Activated CD4-positive, alpha-beta T cell treated with anti-CD3 and anti-CD28 coated beads for 48 hours (primary cell): ENCODE data around the gene OSTN.
"Not testable (repeated sequence)": the region's sequence is repeated elsewhere in the genome, so short reads cannot be mapped to it uniquely, and the experiment has no call there.

ENCODE experiments used
- DNase-seq: peaks from one replicate; pipeline ENCODE4 v3.0.0-alpha.2; 2020

The OSTN gene

DNA sequence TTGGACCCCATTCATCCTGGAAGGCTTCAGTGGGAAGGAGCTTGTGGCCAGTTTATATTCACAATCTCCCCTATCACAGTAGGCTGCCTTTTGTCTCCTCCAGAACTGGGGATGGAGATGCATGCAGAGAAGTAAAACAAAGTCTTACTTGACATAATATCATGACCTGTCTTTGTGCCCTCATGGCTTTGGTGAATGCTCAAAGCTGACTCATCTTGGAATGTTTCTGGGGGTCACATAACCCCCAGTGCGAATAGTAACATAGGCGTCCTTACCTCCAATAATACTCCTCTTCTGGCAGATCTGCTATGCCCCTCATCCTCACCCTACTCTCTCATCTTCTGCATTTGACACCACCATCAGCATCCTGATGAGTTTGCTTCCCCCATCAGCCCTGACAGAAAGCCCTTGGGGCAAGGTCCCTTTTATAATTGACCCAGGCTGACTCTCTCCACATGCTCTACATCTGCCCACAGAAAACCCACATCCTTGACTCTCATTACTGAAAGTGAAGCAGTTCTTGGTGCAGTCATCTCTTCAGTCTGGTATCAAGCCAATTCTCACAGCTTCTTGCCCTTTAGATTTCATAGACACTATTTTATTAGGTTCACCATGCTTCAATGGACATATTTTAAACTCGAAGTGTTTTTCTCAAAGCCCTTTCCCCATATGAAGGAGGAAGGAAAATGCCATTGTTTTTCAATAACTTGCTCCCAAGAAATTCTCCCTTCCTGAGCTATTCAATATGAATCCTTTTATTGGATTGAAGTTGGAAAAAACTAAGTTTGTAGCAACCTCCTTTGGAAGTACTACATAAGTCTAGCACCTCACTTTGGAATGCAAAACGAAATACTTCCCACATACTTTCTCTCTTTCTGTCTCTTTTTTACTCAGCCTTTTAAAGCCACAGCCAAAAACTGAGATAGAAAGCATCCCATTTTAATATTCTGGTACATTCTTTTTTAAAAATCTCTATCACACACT lies 36.6 kb downstream of the OSTN start:
- no peak for DNase-seq

DNA sequence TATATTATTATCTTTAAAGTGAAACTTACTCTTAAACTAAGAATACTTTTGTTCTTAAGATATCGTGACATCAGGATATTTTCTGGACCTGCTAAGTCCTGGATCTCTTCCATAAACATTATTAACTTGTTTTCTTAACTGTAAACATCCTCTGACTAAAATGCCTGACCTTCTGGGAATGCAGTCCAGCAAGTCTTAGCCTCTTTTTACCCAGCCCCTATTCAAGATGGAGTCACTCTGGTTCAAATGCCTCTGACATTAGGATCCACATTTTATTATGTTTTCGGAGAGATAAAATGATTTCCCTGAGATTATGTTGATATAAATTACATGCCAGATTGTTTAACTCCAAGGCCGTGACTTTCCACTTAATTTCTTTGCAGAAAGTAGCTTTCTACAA lies 37.6 kb downstream of the OSTN start:
- DNase-seq, result no peak

- no peak for DNase-seq
These were observed 38.2 kb downstream of the OSTN start for GRCh38 chr3:191237047-191237882.

DNA sequence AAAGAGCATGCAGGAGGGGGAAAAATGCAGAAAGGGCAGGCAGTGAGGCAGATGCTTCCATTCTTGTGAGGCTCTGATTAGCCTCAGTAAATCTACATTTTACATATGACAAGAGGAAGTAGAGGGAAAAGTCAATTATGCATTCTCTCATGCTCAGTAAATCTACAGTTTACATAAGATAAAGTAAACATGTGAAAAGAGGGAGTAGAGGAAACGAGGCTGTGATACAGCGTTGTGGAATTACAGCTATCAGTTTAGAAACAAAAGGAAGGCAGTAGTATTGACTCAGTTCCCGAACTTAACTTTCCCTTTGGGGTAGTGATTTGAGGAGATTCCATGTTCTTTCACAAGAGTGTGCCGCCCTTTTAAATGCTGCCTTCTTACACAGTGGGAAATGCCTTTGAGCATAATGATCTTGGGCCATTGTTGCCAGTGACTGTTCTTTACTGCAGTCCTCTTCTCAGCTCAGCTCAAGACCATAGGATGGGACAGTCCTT lies 39.3 kb downstream of the OSTN start:
- no peak for DNase-seq

DNA sequence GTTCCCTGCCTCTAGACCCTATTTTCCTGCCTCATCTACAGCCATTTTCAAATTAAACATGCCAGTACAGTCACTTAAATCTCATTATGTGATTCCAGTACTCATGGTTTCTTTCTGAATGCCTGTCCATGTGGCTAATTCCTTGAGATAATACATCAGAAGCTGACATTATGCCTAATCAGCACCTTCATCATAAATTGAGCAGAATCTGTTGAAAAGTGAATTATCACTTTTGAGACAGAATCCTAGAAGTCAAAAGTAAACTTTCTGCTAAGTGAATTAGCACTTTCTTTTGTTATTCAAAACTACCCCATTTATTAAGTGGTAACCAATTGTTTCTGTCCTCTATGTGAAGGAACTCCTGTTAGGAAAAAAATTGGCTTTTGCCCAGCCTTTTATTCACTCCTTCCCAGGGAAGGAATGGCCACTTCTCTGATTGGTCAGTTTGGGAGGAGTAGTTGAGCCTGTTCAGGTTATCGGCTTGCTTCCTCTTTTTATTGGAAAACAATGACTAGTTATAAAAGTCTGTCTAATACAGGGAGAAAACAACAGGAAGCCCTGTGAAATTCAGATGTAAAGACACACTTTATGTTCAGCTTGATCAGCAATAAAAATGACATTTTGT lies 40.5 kb downstream of the OSTN start:
- no peak for DNase-seq

DNA sequence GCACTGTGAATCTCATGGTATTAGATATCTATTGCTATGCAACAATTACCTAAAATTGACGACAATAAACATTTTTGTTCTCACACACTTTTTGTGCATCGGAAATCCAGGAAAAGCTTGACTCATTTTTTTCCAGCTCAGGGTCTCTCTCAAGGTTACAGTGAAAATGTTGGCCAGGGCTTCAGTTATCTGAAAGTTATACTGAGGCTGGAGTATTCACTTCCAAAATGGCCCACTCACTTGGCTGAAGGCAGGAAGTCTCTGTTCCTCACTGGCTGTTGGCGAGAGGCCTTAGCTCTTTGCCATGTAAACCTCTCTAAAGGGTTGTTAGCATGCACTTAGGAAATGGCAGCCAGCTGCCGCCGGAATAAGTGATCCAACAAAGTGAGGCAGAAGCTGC lies 41.4 kb downstream of the OSTN start:
- DNase-seq, result no peak

DNA sequence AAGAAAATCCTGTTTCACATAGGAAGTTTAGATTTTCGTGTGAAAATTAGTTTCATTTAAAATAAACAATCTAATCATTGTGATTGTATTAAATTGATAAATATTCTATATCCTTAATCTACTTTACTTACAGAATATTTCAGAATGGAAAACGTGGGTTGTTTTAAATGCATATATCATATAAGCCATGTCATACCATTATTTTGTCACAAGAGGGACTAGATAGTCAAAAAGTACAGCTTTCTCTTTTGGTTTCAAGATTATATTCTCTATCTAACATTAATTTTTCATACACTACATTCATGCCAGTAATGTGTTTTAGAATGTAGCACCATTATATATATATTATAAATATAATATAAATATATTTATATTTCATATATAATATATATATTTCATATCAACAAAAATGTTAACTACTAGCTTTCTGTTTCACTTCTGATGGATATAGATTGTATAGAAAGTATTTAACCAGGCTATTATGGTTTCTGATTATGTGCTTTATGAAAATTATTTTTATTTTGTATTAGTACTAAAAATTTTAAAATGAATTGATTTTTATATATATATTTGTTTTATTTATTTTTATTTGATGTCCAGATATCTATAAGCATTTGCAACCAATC lies 45.3 kb downstream of the OSTN start:
- no peak for DNase-seq

GRCh38 chr3:191246034-191246433 lies 47.0 kb downstream of the OSTN start:
- DNase-seq, result not testable (repeated sequence)

- DNase-seq, result no peak
These were observed 47.6 kb downstream of the OSTN start for GRCh38 chr3:191246630-191247029.

DNA sequence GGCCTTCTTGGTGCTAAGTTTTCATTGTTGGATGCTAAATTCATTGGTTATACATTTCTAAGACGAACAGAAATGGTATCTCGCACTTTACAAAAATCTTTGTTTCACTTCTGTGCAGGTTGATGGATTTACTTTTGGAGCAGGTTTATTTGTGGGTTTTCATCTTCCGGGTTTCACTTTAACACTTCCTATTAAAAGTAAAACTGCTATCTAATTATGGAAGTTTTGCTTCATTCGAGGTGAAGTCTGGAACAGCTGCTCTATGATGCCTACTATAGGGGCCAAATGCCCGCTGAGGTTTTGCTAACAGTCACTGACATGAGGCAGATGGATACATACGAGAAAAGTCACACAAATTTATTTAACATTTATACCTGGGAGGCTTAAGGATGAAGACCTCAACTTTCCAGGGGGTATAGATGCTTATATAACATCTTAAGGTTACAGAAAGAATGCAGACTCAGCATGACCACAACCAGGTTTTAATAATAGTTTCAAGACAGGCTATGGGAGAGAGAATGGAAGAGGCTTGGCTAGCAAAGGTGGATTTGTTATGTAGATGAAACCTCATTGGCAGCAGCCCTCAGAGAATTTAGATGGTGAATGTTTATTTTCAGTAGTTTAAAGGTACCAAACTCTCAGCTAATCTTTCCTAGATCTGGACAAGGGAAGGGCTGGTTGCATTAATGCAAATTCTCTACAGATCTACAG lies 54.2 kb downstream of the OSTN start:
- no peak for DNase-seq

GRCh38 chr3:191254098-191254873 lies 55.2 kb downstream of the OSTN start:
- no peak for DNase-seq

- DNase-seq, result no peak
These were observed 56.1 kb downstream of the OSTN start for GRCh38 chr3:191255156-191255555.

GRCh38 chr3:191256405-191256804 lies 57.4 kb downstream of the OSTN start:
- no peak for DNase-seq

GRCh38 chr3:191257286-191257685 lies 58.2 kb downstream of the OSTN start:
- no peak for DNase-seq

- DNase-seq, result no peak
These were observed 60.4 kb downstream of the OSTN start for GRCh38 chr3:191259486-191259885.

- DNase-seq, result no peak
These were observed 61.6 kb downstream of the OSTN start for GRCh38 chr3:191260431-191261303.

GRCh38 chr3:191261304-191261638 lies 62.2 kb downstream of the OSTN start:
- no peak for DNase-seq

DNA sequence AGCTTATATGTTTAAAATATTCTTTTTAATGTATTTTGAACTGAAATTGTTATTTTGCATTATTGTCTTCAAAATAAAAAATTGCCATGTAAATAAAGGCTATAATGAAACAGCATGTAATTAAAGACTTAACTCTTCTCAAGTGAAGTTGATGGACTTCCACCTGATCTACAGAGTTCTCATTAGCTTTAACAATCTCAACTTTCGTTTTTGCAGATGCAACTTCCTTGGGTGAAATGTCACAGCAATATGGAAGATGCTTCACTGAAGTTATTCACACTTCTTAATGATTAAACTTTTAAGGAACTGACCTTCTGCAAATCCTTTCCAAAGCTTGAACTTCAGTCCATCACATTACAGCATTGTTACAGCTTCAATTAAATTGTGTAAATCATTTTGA lies 63.6 kb downstream of the OSTN start:
- DNase-seq, result no peak

DNA sequence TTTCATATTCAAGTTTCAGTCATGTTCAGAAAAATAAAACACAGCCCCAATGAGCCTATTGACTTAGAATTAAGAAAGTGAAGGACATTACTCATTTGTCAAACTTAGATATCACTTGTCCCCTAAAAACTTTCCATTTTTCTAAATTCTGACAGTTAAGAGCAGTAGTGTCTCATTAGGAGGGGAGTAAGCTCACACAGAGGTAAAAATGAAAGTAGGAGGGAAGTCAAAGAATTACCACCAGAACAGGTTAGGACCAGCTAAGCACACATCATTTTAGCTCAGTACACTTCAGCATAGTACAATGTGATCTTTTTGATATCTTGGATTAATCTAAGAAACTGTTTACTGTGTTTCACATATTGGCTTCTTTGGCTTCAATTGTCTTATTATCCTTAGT lies 64.3 kb downstream of the OSTN start:
- DNase-seq, result no peak

GRCh38 chr3:191263850-191264249 lies 64.8 kb downstream of the OSTN start:
- DNase-seq, result no peak
